DND-41 (cell line): ENCODE results near the gene RARB.

Experiments used
- ATAC-seq: fragments of 200-7000 bp; cut with Tn5 transposase; 3 replicates; pipeline ENCODE4 v1.9.1; 2021; ENCODE audit warnings: low read depth; ENCODE audit not compliant: insufficient read depth
- DNase-seq: peaks from one replicate; pipeline ENCODE4 v3.0.0-alpha.2; 2020
- H2AFZ ChIP-seq: 2 replicates; pipeline ENCODE4 v1.6.0; 2012; ENCODE audit warnings: low read depth, low read length
- H3K27ac ChIP-seq: 2 replicates; pipeline ENCODE4 v1.5.1; 2012; ENCODE audit warnings: low read length, inconsistent platforms
- H3K27me3 ChIP-seq: fragments of 200-600 bp; sonication (generic); 2 replicates; pipeline ENCODE4 v1.6.0; 2012; ENCODE audit warnings: low read length, mild to moderate bottlenecking, inconsistent platforms; ENCODE audit not compliant: insufficient read depth, poor library complexity
- H3K36me3 ChIP-seq: 2 replicates; pipeline ENCODE4 v1.5.1; 2012; ENCODE audit warnings: low read length, inconsistent platforms; ENCODE audit not compliant: insufficient read depth
- H3K4me1 ChIP-seq: 2 replicates; pipeline ENCODE4 v1.5.1; 2012; ENCODE audit warnings: mild to moderate bottlenecking, low read length; ENCODE audit not compliant: insufficient read depth
- H3K4me2 ChIP-seq: 2 replicates; pipeline ENCODE4 v1.6.0; 2012; ENCODE audit warnings: mild to moderate bottlenecking, moderate library complexity, low read length, inconsistent platforms; ENCODE audit not compliant: insufficient read depth
- H3K4me3 ChIP-seq, 2 experiments: fragments of 200-600 bp in 1 of 2; shearing (Covaris generic) in 1 of 2; 2 replicates each; pipeline ENCODE4 v1.5.1; 2012 to 2016; ENCODE audit warnings: inconsistent platforms in 2 of 2, low read length in 2 of 2, mild to moderate bottlenecking in 2 of 2, low read depth in 1 of 2, moderate library complexity in 1 of 2
- H3K79me2 ChIP-seq: 2 replicates; pipeline ENCODE4 v1.6.0; 2012; ENCODE audit warnings: low read length, inconsistent platforms; ENCODE audit not compliant: insufficient read depth
- H3K9ac ChIP-seq: 2 replicates; pipeline ENCODE4 v1.6.0; 2012; ENCODE audit warnings: low read depth, mild to moderate bottlenecking, inconsistent platforms, low read length, moderate library complexity
- H3K9me3 ChIP-seq: 2 replicates; pipeline ENCODE4 v1.5.1; 2012; ENCODE audit warnings: low read length, moderate library complexity, mild to moderate bottlenecking, inconsistent platforms; ENCODE audit not compliant: insufficient read depth, severe bottlenecking
- H4K20me1 ChIP-seq: 2 replicates; pipeline ENCODE4 v1.6.0; 2012; ENCODE audit warnings: low read length; ENCODE audit not compliant: insufficient read depth
- CTCF ChIP-seq: IDR thresholded peaks from 2 replicates; pipeline ENCODE4 v1.5.1; 2012; ENCODE audit warnings: borderline replicate concordance, low read length, moderate library complexity, mild to moderate bottlenecking; ENCODE audit not compliant: poor library complexity, severe bottlenecking; ENCODE audit errors: extremely low read depth
- EZH2 ChIP-seq: IDR thresholded peaks from 3 replicates; pipeline ENCODE4 v1.6.1; 2012; ENCODE audit warnings: borderline replicate concordance, low read depth, mild to moderate bottlenecking, moderate library complexity, low read length, inconsistent platforms; ENCODE audit not compliant: severe bottlenecking

The RARB gene

DNA sequence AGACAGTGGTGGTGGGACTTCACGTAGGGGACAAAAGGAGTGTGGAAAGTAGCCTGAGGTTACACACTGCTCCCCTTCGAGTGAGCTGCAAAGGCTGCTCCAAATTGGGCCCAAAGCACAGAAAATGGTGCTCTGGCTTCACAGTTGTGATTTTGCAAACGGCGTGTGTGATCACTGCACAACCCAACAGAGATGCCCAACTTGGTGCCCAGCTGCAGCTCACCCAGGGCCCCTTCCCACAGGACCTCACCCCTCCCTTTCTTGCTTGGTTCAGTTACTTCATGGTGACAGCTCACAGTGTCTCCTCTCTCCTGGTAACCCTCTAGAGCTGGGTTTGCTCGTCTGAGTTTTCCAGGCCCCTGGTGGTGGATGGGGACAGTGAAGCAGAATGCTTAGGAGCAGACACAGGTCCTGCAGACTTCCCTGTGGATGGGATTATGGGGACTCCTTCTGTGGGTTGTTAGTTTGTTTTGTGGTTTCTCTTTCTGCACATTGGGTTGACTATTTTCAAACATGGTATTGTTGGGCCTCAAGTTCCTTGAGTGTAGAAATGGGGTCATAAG lies 138.4 kb downstream of the RARB start:
- Histone ChIP-seq H3K36me3 (no peaks in the 10 kb centered on the region), H3K9ac (no peak overlapping the region), H3K27me3 (peaks cover 4% of the 10 kb centered on the region), H3K4me3 (no peak overlapping the region), H4K20me1 (no peaks in the 10 kb centered on the region), H3K4me1 (no peaks in the 10 kb centered on the region), H3K27ac (no peak overlapping the region), H3K9me3 (no peaks in the 10 kb centered on the region), H3K79me2 (no peaks in the 10 kb centered on the region), H2AFZ (no peak overlapping the region), H3K4me2 (no peak overlapping the region)
- no peak for TF ChIP-seq CTCF
- no peak for TF ChIP-seq EZH2
- no peak for DNase-seq
- no peak for ATAC-seq

DNA sequence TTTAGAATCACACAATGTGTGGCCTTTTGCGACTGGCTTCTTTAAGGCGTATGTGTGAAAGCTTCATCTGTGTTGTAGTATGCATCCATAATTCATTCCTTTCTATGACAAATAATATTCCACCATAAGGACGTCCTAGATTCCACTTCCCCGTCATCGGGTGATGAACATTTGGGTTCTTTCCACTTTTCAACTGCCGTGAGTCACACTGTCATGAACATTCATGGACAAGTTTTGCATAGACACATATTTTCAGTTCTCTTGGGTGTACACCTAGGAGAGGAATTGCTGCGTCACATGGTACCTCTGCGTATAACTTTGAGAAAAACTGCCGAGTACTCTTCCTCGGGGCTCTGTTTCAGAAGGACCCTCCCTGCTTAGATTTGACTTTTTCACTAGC lies 139.3 kb downstream of the RARB start:
- Histone ChIP-seq H3K27ac (no peak overlapping the region), H4K20me1 (no peaks in the 10 kb centered on the region), H3K36me3 (no peaks in the 10 kb centered on the region), H3K9ac (no peak overlapping the region), H2AFZ (no peak overlapping the region), H3K4me2 (no peak overlapping the region), H3K4me1 (no peaks in the 10 kb centered on the region), H3K27me3 (peaks cover 4% of the 10 kb centered on the region), H3K79me2 (no peaks in the 10 kb centered on the region), H3K4me3 (no peak overlapping the region), H3K9me3 (no peaks in the 10 kb centered on the region)
- ATAC-seq (no peak), DNase-seq (no peak)
- TF ChIP-seq EZH2 (no peak), CTCF (no peak)

GRCh38 chr3:25567806-25568524 lies 139.9 kb downstream of the RARB start:
- no peak overlapping the region for H3K27ac ChIP-seq
- H3K9ac ChIP-seq: no peak overlapping the region
- H3K4me1 ChIP-seq: no peaks in the 10 kb centered on the region
- H3K36me3 ChIP-seq: no peaks in the 10 kb centered on the region
- DNase-seq (no peak), ATAC-seq (no peak)
- H3K79me2 ChIP-seq: no peaks in the 10 kb centered on the region
- TF ChIP-seq CTCF (no peak), EZH2 (no peak)
- H3K9me3 ChIP-seq: no peaks in the 10 kb centered on the region
- no peak overlapping the region for H2AFZ ChIP-seq
- peaks cover 3% of the 10 kb centered on the region for H3K27me3 ChIP-seq
- H3K4me3 ChIP-seq: no peak overlapping the region
- no peak overlapping the region for H3K4me2 ChIP-seq
- H4K20me1 ChIP-seq: no peaks in the 10 kb centered on the region
